ENCODE data around the gene PADI4. TPM values are rescaled to one million over a fixed set of nuclear protein-coding genes. Genes with fewer than 3 reads are reported as not detected.

PADI4 gene
- total and polyA plus RNA-seq, 4 donors, result 0.11 to 11.2 (median 0.89) TPM; not detected in 1

DNA sequence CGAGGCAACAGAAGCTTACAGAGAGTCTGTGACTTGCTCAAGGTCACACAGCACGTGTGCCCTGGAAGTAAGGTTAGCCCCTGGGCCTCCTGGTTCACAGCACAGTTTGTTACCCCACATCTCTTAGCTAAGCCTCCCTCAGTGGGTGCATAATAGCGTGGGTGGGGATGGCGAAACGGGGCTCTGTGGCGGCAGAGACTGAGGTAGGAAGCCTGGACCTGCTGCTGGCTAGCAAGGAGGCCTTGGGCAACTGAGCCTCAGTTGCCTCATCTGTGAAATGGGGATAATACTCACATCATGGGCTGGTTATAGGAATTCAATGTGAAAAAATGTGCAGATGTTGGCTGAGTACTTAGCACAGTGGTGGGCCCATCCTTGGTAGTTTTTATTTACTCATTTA lies 596 bp downstream of the PADI4 start:
- Histone ChIP-seq H3K27me3 (ENCODE audit: control insufficient read depth, insufficient read depth, low read length) (no peaks in the 10 kb centered on the region), H3K27ac (ENCODE audit: low read depth, low read length) (no peak overlapping the region), H3K4me3 (ENCODE audit: low read depth, low read length) (no peak overlapping the region), H3K9me3 (ENCODE audit: control insufficient read depth, insufficient read depth, low read length) (no peaks in the 10 kb centered on the region), H3K36me3 (ENCODE audit: control insufficient read depth, insufficient read depth, low read length) (no peaks in the 10 kb centered on the region), H3K4me1 (ENCODE audit: control insufficient read depth, insufficient read depth, low read length) (peaks cover 9% of the 10 kb centered on the region)
- no peak for DNase-seq (ENCODE audit: low read depth in 4 of 6, low spot score in 6 of 6)
- 59% methylated on average over 6 of the region's 6 CpGs for WGBS (ENCODE audit: insufficient coverage)

DNA sequence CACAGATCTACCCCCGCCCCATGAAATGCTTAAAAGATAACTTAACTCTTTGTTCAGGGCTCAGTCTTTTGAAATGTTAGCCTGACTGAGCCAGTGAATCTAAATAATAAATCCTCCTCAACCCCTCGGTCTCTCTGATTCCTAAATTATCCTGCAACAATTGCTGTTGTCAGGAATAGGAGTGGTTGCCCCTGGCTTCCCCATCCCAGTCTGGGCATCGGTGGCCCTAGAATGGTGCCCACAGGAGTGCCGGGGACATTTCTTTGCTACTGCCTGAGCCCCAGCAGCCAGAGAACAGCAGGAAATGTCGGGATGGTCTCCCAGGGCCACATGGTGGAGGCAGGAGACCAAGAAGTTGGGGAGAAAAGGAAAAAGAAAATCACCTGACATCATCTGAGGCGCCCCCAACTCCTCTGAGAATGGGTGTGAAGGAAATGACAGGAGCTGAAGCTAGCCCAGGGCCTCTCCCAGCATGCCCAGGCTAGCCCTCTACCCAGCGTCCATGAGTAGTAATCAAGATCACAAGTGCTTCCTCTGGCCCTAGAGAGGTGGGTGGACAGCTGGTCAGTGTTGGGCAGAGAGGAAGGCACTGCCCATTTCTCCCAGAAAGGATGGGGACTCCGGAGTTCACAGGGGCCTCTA lies 1.6 kb downstream of the PADI4 start:
- DNase-seq (ENCODE audit: low read depth in 4 of 6, low spot score in 6 of 6), result peak in 1 of 6 donors; percentile 20
- no peaks in the 10 kb centered on the region for H3K27me3 ChIP-seq (ENCODE audit: control insufficient read depth, insufficient read depth, low read length)
- 43% methylated on average over 6 of the region's 8 CpGs for WGBS (ENCODE audit: insufficient coverage)

DNA sequence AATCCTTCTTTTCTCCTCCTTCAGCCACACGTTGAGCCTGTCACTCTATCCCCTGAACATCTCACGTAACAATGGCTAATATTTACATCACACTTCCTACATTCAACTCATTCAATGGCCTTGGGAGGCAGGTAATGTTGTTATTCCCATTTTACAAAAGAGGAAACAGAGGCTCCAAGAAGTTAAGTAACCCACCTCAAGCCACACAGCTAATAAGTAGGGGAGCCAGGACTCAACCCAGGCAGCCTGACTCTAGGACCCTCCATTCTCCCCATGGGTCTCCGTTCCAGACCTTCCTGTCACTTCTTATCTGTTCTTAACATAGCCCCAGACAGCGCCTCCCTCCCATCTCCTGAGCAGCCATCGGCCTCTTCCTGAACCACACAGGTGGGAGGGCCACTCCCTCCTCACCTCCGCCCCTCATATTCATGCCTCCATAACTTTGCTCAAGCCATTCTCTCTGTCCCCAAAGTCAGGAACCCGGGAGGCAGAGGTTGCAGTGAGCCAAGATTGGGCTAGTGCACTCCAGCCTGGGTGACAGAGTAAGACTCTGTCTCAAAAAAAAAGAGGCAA lies 2.2 kb downstream of the PADI4 start:
- Histone ChIP-seq H3K4me3 (ENCODE audit: low read depth, low read length) (no peak overlapping the region), H3K9me3 (ENCODE audit: control insufficient read depth, insufficient read depth, low read length) (no peaks in the 10 kb centered on the region), H3K27me3 (ENCODE audit: control insufficient read depth, insufficient read depth, low read length) (no peaks in the 10 kb centered on the region), H3K27ac (ENCODE audit: low read depth, low read length) (no peak overlapping the region), H3K4me1 (ENCODE audit: control insufficient read depth, insufficient read depth, low read length) (peaks cover 9% of the 10 kb centered on the region), H3K36me3 (ENCODE audit: control insufficient read depth, insufficient read depth, low read length) (no peaks in the 10 kb centered on the region)
- no peak for DNase-seq (ENCODE audit: low read depth in 4 of 6, low spot score in 6 of 6)
- WGBS (ENCODE audit: insufficient coverage), result 57% methylated on average over 4 of the region's 7 CpGs

More for the DNA sequence above, 1.6 kb downstream of the PADI4 start:
- H3K9me3 ChIP-seq (ENCODE audit: control insufficient read depth, insufficient read depth, low read length), result no peaks in the 10 kb centered on the region
- peaks cover 9% of the 10 kb centered on the region for H3K4me1 ChIP-seq (ENCODE audit: control insufficient read depth, insufficient read depth, low read length)
- H3K27ac ChIP-seq (ENCODE audit: low read depth, low read length), result no peak overlapping the region
- no peak overlapping the region for H3K4me3 ChIP-seq (ENCODE audit: low read depth, low read length)
- H3K36me3 ChIP-seq (ENCODE audit: control insufficient read depth, insufficient read depth, low read length), result no peaks in the 10 kb centered on the region

DNA sequence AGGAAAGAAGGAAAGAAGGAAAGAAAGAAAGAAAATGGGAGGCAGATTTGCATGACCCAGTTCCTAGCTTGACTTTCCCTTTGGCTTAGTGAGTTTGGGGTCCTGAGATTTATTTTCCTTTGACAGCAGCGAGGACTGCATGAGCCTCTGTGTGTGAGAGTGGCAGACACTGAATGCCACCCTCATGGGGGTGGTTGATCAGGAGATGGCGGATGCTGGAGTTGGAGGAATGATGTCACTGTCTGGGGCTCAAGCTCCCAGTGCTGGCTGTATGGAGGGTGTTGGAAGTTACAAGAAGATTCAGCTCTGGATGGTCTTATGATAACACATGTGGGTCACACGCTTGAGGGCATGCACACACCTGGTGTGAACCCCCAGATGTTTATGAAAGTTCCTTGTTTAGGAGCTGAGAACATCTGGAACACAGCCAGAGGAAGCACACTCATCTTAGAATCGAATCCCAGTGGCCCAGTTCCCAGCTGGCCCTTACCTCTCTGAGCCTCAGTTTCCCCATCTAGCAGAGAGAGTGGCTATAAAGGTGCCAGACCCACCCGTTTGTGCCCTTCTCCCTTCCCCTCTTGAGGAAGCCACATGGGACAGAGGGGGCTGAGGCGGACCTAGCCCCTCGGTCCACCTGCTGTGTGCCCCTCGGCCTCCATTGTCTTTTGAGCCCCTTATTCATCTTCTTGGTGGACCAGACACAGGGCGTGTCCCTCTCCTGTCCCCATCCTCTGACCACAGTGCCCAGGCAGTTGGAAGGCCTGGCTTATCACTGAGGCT lies 5.7 kb downstream of the PADI4 start:
- no peaks in the 10 kb centered on the region for H3K36me3 ChIP-seq (ENCODE audit: control insufficient read depth, insufficient read depth, low read length)

DNA sequence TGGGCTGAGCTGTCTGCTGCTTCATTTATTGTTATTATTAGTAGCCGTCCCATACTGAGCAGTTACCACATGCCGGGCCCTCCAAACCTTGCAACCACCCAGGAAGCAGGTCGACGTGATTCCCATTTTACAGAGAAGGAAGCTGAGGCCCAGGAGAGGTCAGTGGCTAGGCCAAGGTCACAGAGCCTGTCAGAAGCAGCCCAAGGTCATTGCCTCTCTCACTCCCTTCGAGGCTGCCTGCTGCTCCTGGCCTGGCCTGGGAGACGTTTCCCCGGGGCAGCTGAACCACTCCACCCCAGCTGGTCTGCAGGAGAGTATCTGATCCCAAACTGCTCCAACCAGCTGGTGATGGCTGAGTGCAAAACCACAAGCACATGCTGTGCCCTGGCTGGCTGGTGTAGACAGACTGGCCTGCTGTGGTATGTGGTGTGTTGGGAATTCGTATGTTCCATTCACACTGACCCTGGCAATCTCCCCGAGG lies 6.5 kb downstream of the PADI4 start:
- WGBS (ENCODE audit: insufficient coverage), result 54% methylated on average over 7 of the region's 9 CpGs
- Histone ChIP-seq H3K27ac (ENCODE audit: low read depth, low read length) (no peak overlapping the region), H3K27me3 (ENCODE audit: control insufficient read depth, insufficient read depth, low read length) (no peaks in the 10 kb centered on the region), H3K9me3 (ENCODE audit: control insufficient read depth, insufficient read depth, low read length) (no peaks in the 10 kb centered on the region), H3K4me3 (ENCODE audit: low read depth, low read length) (no peak overlapping the region), H3K4me1 (ENCODE audit: control insufficient read depth, insufficient read depth, low read length) (peaks cover 3% of the 10 kb centered on the region), H3K36me3 (ENCODE audit: control insufficient read depth, insufficient read depth, low read length) (no peaks in the 10 kb centered on the region)
- DNase-seq (ENCODE audit: low read depth in 4 of 6, low spot score in 6 of 6), result no peak

More for the DNA sequence above, 5.7 kb downstream of the PADI4 start:
- Histone ChIP-seq H3K4me1 (ENCODE audit: control insufficient read depth, insufficient read depth, low read length) (peaks cover 6% of the 10 kb centered on the region), H3K27ac (ENCODE audit: low read depth, low read length) (no peak overlapping the region), H3K4me3 (ENCODE audit: low read depth, low read length) (no peak overlapping the region), H3K27me3 (ENCODE audit: control insufficient read depth, insufficient read depth, low read length) (no peaks in the 10 kb centered on the region), H3K9me3 (ENCODE audit: control insufficient read depth, insufficient read depth, low read length) (no peaks in the 10 kb centered on the region)
- no peak for DNase-seq (ENCODE audit: low read depth in 4 of 6, low spot score in 6 of 6)
- WGBS (ENCODE audit: insufficient coverage), result 79% methylated on average over 7 of the region's 9 CpGs

DNA sequence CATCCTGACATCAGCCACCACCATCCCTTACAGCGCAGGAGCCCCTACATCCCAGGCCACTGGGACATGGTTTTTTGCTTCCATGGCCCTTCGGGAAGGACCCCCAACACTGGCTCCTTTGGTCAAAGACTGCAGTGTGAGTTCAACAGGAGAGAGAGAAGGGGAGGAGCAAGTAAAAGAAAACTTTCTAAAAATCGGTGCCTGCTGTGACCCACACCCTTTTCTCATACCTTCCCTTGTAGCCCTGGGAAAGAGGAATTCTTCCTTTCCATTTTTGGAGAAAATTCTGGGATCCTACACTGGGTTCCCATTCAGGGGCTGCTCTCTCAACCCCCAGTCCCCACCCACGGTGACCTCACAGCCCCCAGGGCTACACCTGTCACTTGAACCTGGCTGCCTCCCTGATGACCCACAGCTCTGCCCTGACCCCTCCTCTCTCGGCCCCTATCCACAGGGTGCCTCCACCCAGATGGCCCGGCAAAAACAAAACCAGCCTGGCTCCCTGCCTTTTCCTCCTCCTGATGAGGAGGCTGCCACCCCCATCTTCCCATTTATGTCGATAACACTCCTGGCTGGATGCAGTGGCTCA lies 7.6 kb downstream of the PADI4 start:
- Histone ChIP-seq H3K36me3 (ENCODE audit: control insufficient read depth, insufficient read depth, low read length) (no peaks in the 10 kb centered on the region), H3K27me3 (ENCODE audit: control insufficient read depth, insufficient read depth, low read length) (no peaks in the 10 kb centered on the region), H3K4me1 (ENCODE audit: control insufficient read depth, insufficient read depth, low read length) (no peaks in the 10 kb centered on the region), H3K4me3 (ENCODE audit: low read depth, low read length) (no peak overlapping the region), H3K27ac (ENCODE audit: low read depth, low read length) (no peak overlapping the region), H3K9me3 (ENCODE audit: control insufficient read depth, insufficient read depth, low read length) (no peaks in the 10 kb centered on the region)
- DNase-seq (ENCODE audit: low read depth in 4 of 6, low spot score in 6 of 6), result no peak
- 38% methylated on average over 5 of the region's 7 CpGs for WGBS (ENCODE audit: insufficient coverage)

DNA sequence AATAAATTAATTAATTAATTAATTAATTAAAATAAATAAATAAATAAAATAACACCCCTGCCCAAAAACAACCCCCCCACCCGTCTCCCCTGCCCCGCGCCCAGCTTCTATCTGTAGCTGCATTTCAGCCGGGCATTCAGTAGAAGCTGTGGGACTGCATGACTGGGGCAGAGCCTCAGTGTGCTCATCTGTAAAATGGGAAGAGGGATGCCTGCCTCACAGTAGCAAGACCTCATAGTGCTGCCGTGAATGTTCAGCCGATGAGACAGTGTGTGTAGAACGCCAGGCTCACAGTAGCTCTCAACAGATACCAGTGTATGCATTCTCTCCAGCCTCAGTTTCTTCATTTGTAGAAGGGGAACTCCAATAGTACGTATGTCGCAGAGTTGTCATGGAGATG lies 8.7 kb downstream of the PADI4 start:
- no peaks in the 10 kb centered on the region for H3K9me3 ChIP-seq (ENCODE audit: control insufficient read depth, insufficient read depth, low read length)
- no peak overlapping the region for H3K4me3 ChIP-seq (ENCODE audit: low read depth, low read length)
- H3K27me3 ChIP-seq (ENCODE audit: control insufficient read depth, insufficient read depth, low read length), result no peaks in the 10 kb centered on the region
- H3K36me3 ChIP-seq (ENCODE audit: control insufficient read depth, insufficient read depth, low read length), result no peaks in the 10 kb centered on the region
- H3K4me1 ChIP-seq (ENCODE audit: control insufficient read depth, insufficient read depth, low read length), result no peaks in the 10 kb centered on the region
- H3K27ac ChIP-seq (ENCODE audit: low read depth, low read length), result no peak overlapping the region
- DNase-seq (ENCODE audit: low read depth in 4 of 6, low spot score in 6 of 6), result no peak
- 100% methylated on average over 4 of the region's 9 CpGs for WGBS (ENCODE audit: insufficient coverage)

DNA sequence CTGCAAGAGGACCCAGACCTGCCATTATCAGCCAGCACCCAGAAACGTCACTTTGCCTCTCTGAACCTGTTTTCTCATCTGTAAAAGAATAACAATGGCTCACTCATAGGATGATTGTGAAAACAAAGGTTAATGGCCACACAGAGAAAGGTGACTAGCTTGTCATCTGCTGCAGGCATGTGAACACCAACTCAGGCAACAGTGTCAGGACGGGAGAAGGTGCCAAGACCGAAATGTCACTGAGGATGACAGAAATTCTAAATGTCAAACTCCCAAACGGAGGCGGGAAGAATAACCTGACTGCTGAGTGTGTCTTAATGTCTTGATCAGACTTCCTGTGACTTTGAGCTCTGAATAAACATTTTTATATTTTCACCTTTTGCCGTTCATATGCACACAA lies 10.3 kb downstream of the PADI4 start:
- Histone ChIP-seq H3K36me3 (ENCODE audit: control insufficient read depth, insufficient read depth, low read length) (no peaks in the 10 kb centered on the region), H3K4me3 (ENCODE audit: low read depth, low read length) (no peak overlapping the region), H3K27me3 (ENCODE audit: control insufficient read depth, insufficient read depth, low read length) (no peaks in the 10 kb centered on the region), H3K4me1 (ENCODE audit: control insufficient read depth, insufficient read depth, low read length) (no peaks in the 10 kb centered on the region), H3K27ac (ENCODE audit: low read depth, low read length) (no peak overlapping the region), H3K9me3 (ENCODE audit: control insufficient read depth, insufficient read depth, low read length) (no peaks in the 10 kb centered on the region)
- 55% methylated on average over 3 of the region's 6 CpGs for WGBS (ENCODE audit: insufficient coverage)
- DNase-seq (ENCODE audit: low read depth in 4 of 6, low spot score in 6 of 6), result no peak

DNA sequence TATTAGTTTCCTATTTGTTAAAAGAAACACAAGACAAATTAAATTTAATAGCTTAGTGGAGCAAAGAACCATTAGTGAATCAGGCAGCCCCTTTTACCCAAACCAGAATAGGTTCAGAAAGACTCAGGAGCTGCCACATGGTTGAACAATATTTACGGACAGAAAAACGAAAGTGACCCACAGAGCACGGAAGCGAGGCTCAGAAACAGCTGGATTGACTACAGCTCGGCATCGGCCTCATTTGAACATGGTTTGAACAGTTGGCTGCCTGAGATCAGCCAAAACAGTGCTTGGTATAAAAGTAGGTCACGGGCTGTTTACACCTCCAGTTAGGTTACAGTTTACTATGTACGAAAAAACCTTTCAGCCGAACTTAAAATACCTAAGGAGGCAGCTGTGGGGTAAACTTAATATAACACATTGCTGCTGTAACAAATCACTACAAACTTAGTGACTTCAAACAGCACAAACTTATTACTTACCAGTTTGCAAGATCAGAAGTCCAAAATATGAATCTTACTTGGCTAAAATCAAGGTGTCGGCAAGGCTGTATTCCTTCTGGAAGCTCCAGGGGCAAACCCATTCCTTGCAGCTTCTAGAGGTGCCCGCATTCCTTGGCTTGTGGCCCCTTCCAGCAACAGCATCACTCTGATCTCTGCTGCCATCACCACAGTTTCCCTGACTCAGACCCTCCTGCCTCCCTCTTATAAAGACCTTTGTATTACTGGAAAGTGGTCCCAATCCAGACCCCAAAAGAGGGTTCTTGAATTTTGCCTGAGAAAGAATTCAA lies 11.8 kb downstream of the PADI4 start:
- WGBS (ENCODE audit: insufficient coverage), result 89% methylated on average over 6 of the region's 11 CpGs
- no peak overlapping the region for H3K4me3 ChIP-seq (ENCODE audit: low read depth, low read length)
- no peak overlapping the region for H3K27ac ChIP-seq (ENCODE audit: low read depth, low read length)
- DNase-seq (ENCODE audit: low read depth in 4 of 6, low spot score in 6 of 6), result no peak
- no peaks in the 10 kb centered on the region for H3K36me3 ChIP-seq (ENCODE audit: control insufficient read depth, insufficient read depth, low read length)
- H3K27me3 ChIP-seq (ENCODE audit: control insufficient read depth, insufficient read depth, low read length), result no peaks in the 10 kb centered on the region
- H3K4me1 ChIP-seq (ENCODE audit: control insufficient read depth, insufficient read depth, low read length), result no peaks in the 10 kb centered on the region
- H3K9me3 ChIP-seq (ENCODE audit: control insufficient read depth, insufficient read depth, low read length), result no peaks in the 10 kb centered on the region

Data from spinal cord (tissue), 10 donors.